ENCODE data around the gene RTP4. TPM values are rescaled to one million over a fixed set of nuclear protein-coding genes. Genes with fewer than 3 reads are reported as not detected.

Gene RTP4
- total and polyA plus RNA-seq, 4 donors: 2.4 to 6.4 (median 4.4) TPM

GRCh38 chr3:187340578-187340977 is 27.6 kb upstream of the RTP4 start:
- H3K4me1 ChIP-seq (ENCODE audit: control insufficient read depth in 5 of 5, insufficient read depth in 5 of 5, low read length in 5 of 5): no peaks in the 10 kb centered on the region
- H3K27me3 ChIP-seq (ENCODE audit: control insufficient read depth in 3 of 3, insufficient read depth in 3 of 3, low read length in 2 of 3): peaks cover 0 to 3% (median 0%) of the 10 kb centered on the region in 3 donors
- H3K27ac ChIP-seq (ENCODE audit: low read depth in 1 of 2, low read length in 1 of 2): no peak overlapping the region
- ATAC-seq (ENCODE audit: insufficient read depth, low FRiP score) (no peak), DNase-seq (no peak)
- H3K9ac ChIP-seq (ENCODE audit: insufficient read depth in 1 of 2, low read length in 2 of 2): no peak overlapping the region
- peaks cover 0 to 2% (median 0%) of the 10 kb centered on the region in 4 donors for H3K9me3 ChIP-seq (ENCODE audit: control insufficient read depth in 4 of 4, insufficient read depth in 3 of 4, low read length in 3 of 4)
- TF ChIP-seq CTCF (IDR thresholded peaks at IDR 0.05; ENCODE audit: control extremely low read depth, extremely low read depth): no peak
- WGBS, 2 donors: 79 to 93% methylated on average over 1 of the region's 1 CpG
- H3K4me3 ChIP-seq: no peak overlapping the region
- no peaks in the 10 kb centered on the region for H3K36me3 ChIP-seq (ENCODE audit: control insufficient read depth in 4 of 4, insufficient read depth in 4 of 4, low read length in 4 of 4)

GRCh38 chr3:187342255-187342654 is 25.9 kb upstream of the RTP4 start:
- H3K9ac ChIP-seq (ENCODE audit: insufficient read depth in 1 of 2, low read length in 2 of 2): no peak overlapping the region
- H3K4me1 ChIP-seq (ENCODE audit: control insufficient read depth in 5 of 5, insufficient read depth in 5 of 5, low read length in 5 of 5): no peaks in the 10 kb centered on the region
- H3K4me3 ChIP-seq: no peak overlapping the region
- no peak for TF ChIP-seq CTCF (IDR thresholded peaks at IDR 0.05; ENCODE audit: control extremely low read depth, extremely low read depth)
- DNase-seq: no peak
- no peak for ATAC-seq (ENCODE audit: insufficient read depth, low FRiP score)
- WGBS, 2 donors: 84 to 85% methylated on average over 4 of the region's 4 CpGs
- no peaks in the 10 kb centered on the region for H3K36me3 ChIP-seq (ENCODE audit: control insufficient read depth in 4 of 4, insufficient read depth in 4 of 4, low read length in 4 of 4)
- no peak overlapping the region for H3K27ac ChIP-seq (ENCODE audit: low read depth in 1 of 2, low read length in 1 of 2)
- peaks cover 0 to 2% (median 0%) of the 10 kb centered on the region in 4 donors for H3K9me3 ChIP-seq (ENCODE audit: control insufficient read depth in 4 of 4, insufficient read depth in 3 of 4, low read length in 3 of 4)
- H3K27me3 ChIP-seq (ENCODE audit: control insufficient read depth in 3 of 3, insufficient read depth in 3 of 3, low read length in 2 of 3): peaks cover 0 to 3% (median 0%) of the 10 kb centered on the region in 3 donors

GRCh38 chr3:187343670-187344069 is 24.5 kb upstream of the RTP4 start:
- ATAC-seq (ENCODE audit: insufficient read depth, low FRiP score) (no peak), DNase-seq (no peak)
- Histone ChIP-seq H3K9me3 (ENCODE audit: control insufficient read depth in 4 of 4, insufficient read depth in 3 of 4, low read length in 3 of 4) (no peaks in the 10 kb centered on the region), H3K36me3 (ENCODE audit: control insufficient read depth in 4 of 4, insufficient read depth in 4 of 4, low read length in 4 of 4) (no peaks in the 10 kb centered on the region), H3K4me1 (ENCODE audit: control insufficient read depth in 5 of 5, insufficient read depth in 5 of 5, low read length in 5 of 5) (no peaks in the 10 kb centered on the region), H3K9ac (ENCODE audit: insufficient read depth in 1 of 2, low read length in 2 of 2) (no peak overlapping the region), H3K27ac (ENCODE audit: low read depth in 1 of 2, low read length in 1 of 2) (no peak overlapping the region), H3K27me3 (ENCODE audit: control insufficient read depth in 3 of 3, insufficient read depth in 3 of 3, low read length in 2 of 3) (no peaks in the 10 kb centered on the region), H3K4me3 (no peak overlapping the region)
- no peak for TF ChIP-seq CTCF (IDR thresholded peaks at IDR 0.05; ENCODE audit: control extremely low read depth, extremely low read depth)
- WGBS, 2 donors: 47 to 78% methylated on average over 1 of the region's 1 CpG
